PC-9 (cell line): ENCODE data around the gene MACROD2.

Experiments used
- EZH2 ChIP-seq: fragments of 200-600 bp; sonication (generic); IDR thresholded peaks from 2 replicates; pipeline ENCODE4 v1.8.0; 2017; ENCODE audit warnings: antibody characterized with exemption, low read depth
- TF ChIP-seq, protein P1 (sequence below): fragments of 200-600 bp; sonication (generic); conservative IDR thresholded peaks from 2 replicates; pipeline ENCODE4 v1.6.1; 2017; ENCODE audit warnings: mixed run types, antibody characterized with exemption, mild to moderate bottlenecking, moderate library complexity

DNA sequence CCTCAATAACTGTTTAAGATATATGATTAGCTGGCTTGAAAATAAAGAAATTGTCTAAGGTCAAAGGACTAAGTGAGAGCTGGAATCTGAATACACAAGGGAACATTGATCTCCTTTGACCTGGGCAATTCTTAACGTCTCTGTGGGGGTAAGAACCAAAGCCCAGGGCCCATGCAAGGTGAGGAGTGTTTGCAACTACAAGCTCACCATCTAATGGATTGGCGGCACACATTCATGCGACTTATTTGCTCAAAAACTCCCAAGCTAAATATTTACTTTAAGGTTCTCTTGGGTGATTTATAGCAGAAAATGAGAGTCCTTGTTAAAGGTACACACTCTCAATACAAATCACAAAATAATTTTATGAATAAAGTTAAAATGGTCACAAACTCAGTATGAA, 734.1 kb downstream of the MACROD2 start:
- TF ChIP-seq, protein P1, sequence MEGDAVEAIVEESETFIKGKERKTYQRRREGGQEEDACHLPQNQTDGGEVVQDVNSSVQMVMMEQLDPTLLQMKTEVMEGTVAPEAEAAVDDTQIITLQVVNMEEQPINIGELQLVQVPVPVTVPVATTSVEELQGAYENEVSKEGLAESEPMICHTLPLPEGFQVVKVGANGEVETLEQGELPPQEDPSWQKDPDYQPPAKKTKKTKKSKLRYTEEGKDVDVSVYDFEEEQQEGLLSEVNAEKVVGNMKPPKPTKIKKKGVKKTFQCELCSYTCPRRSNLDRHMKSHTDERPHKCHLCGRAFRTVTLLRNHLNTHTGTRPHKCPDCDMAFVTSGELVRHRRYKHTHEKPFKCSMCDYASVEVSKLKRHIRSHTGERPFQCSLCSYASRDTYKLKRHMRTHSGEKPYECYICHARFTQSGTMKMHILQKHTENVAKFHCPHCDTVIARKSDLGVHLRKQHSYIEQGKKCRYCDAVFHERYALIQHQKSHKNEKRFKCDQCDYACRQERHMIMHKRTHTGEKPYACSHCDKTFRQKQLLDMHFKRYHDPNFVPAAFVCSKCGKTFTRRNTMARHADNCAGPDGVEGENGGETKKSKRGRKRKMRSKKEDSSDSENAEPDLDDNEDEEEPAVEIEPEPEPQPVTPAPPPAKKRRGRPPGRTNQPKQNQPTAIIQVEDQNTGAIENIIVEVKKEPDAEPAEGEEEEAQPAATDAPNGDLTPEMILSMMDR, result no peak
- TF ChIP-seq EZH2, result no peak
